Measurements from ENCODE around the gene LRRC57. TPM values are rescaled to one million over a fixed set of nuclear protein-coding genes. Genes with fewer than 3 reads are reported as not detected.

The LRRC57 gene
- total and polyA plus RNA-seq, 2 of the 8 experiments (the other 6 are each of a cell fraction or from before 2014, with no cell fraction given) = 5.0 to 12.7 TPM

DNA sequence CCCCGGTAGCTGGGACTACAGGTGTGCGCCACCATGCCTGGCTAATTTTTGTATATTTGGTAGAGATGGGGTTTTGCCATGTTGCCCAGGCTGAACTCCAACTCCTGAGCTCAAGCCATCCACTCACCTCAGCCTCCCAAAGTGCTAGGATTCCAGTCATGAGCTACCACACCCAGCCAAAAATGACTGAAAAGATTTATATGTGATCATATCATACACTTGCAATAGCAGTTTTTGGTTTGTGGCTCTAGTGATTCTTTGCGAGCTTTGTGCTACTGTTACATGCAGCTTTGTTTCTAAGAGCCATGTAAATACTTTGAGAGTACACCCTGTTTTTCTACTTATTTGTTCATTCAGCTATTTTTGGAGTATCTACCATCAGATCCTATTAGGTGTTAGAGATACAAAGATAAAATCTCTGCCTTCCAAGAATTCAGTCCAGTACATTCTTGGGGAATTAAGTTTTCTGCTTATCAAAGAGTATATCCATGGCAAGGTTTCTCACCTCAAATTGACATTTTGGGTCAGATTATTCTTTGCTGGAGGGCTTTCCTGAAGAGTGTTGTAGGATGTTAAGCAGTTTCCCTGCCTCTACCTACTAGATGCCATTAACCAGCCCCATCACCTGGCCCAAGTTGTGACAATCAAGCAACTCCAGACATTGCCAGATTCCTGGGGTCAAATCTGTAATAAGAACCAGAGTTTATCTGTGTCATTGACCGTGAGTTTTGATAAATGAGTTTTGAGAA, 38.2 kb downstream of the LRRC57 start (continued):
- TF ChIP-seq HDAC6 (IDR thresholded peaks at IDR 0.05; ENCODE audit: low read depth, low read length) = no peak
- TF ChIP-seq SAP30 (IDR thresholded peaks at IDR 0.05; ENCODE audit: insufficient read depth, insufficient replicate concordance, low read length) = no peak
- no peak for TF ChIP-seq KDM4A (IDR thresholded peaks at IDR 0.05; ENCODE audit: low read depth, low read length, severe bottlenecking)
- no peak for TF ChIP-seq TAF1 (IDR thresholded peaks at IDR 0.05; ENCODE audit: low read depth, low read length)
- TF ChIP-seq RXRA (IDR thresholded peaks at IDR 0.05; ENCODE audit: insufficient read depth, low read depth, low read length) = no peak
- TF ChIP-seq BACH1 (IDR thresholded peaks at IDR 0.05; ENCODE audit: low read length) = no peak
